ENCODE data around the gene SLC32A1. TPM values are rescaled to one million over a fixed set of nuclear protein-coding genes. Genes with fewer than 3 reads are reported as not detected.

Gene SLC32A1
- total and polyA plus RNA-seq, 2 of the 13 experiments (the other 11 are each of a cell fraction or from before 2014, with no cell fraction given) = not detected

- TF ChIP-seq HES4 (CRISPR knock-in tag; IDR thresholded peaks at IDR 0.05; ENCODE audit: borderline replicate concordance) (peak; percentile 54; the same call in 1 of the 2 replicates), HNF1A (IDR thresholded peaks at IDR 0.05; ENCODE audit: low read depth) (no peak), HNF1A (CRISPR knock-in tag; IDR thresholded peaks at IDR 0.05; ENCODE audit: borderline replicate concordance) (no peak), DRAP1 (CRISPR knock-in tag; IDR thresholded peaks at IDR 0.05) (0 out of 2 replicates have a peak, but pooled peaks have one; percentile 25), AHDC1 (CRISPR knock-in tag; IDR thresholded peaks at IDR 0.05; ENCODE audit: borderline replicate concordance) (no peak), SETDB1 (CRISPR knock-in tag; IDR thresholded peaks at IDR 0.05; ENCODE audit: borderline replicate concordance) (no peak), ZSCAN9 (CRISPR knock-in tag; IDR thresholded peaks at IDR 0.05; ENCODE audit: borderline replicate concordance) (peak; percentile 97), SOX5 (CRISPR knock-in tag; IDR thresholded peaks at IDR 0.05; ENCODE audit: borderline replicate concordance) (peak; percentile 36; the same call in 1 of the 2 replicates), ZNF639 (CRISPR knock-in tag; conservative IDR thresholded peaks at IDR 0.05) (0 out of 2 replicates have a peak, but pooled peaks have one; percentile 33), ZBTB20 (CRISPR knock-in tag; IDR thresholded peaks at IDR 0.05; ENCODE audit: borderline replicate concordance, low read depth) (peak; percentile 57; the same call in 1 of the 2 replicates), KLF15 (CRISPR knock-in tag; IDR thresholded peaks at IDR 0.05; ENCODE audit: borderline replicate concordance) (no peak; the same call in 1 of the 2 replicates), THAP11 (CRISPR knock-in tag; IDR thresholded peaks at IDR 0.05) (peak; percentile 53; the same call in 1 of the 2 replicates), LRRFIP1 (CRISPR knock-in tag; conservative IDR thresholded peaks at IDR 0.05) (0 out of 2 replicates have a peak, but pooled peaks have one; percentile 91)
These were observed 43.6 kb upstream of the SLC32A1 start (continued) for GRCh38 chr20:38680500-38681306.
